Measurements from ENCODE around the gene LEMD2. TPM values are rescaled to one million over a fixed set of nuclear protein-coding genes. Genes with fewer than 3 reads are reported as not detected.
A peak's percentile ranks its signal among the peaks of the same experiment; 100 is the strongest.

LEMD2 gene
- total RNA-seq, 2 experiments from 2014 or later = 64.0 to 66.3 TPM

DNA sequence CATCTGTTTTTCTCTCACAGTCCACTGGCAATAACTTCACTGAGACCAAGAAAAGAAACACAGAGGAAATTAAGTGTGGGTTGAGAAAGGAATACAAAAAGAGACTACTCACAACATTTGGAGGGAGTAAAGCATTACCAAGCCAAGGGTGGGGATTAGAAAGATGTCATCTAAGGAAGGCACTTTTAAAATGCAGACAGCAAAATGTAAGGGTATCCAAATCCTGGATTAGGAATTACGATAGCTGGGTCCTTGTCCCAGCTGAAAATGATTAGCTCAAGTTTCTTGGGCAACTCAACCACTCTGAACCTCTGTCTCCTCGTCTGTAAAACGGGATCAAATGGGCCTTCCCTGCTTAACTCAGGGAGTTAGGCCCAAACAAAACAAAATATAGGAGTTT lies 2.2 kb downstream of the LEMD2 start:
- Mint-ChIP-seq H3K4me1 (ENCODE audit: low read depth) (peaks cover 50% of the 10 kb centered on the region), H3K9me3 (no peaks in the 10 kb centered on the region), H3K27ac (peak overlapping the region; percentile 56), H3K36me3 (ENCODE audit: low read depth) (peaks cover 26% of the 10 kb centered on the region), H3K27me3 (ENCODE audit: low read depth) (no peaks in the 10 kb centered on the region), H3K4me3 (no peak overlapping the region)
- no peak for DNase-seq
- CTCF ChIA-PET = interaction anchor here (0.6 to 1.8 kb wide), 4 partner anchors 12 to 970 kb away, joined by 3 to 7 read pairs (median 4); partner anchors contain the start of gene UQCC2
- intact Hi-C loops (cut with micrococcal nuclease) = loop anchor here (5.0 to 10.0 kb wide), 2 partner anchors 126 to 908 kb away; partner anchors contain the start of gene ILRUN

- Mint-ChIP-seq H3K36me3 (ENCODE audit: low read depth) (peaks cover 26% of the 10 kb centered on the region), H3K27me3 (ENCODE audit: low read depth) (no peaks in the 10 kb centered on the region), H3K4me1 (ENCODE audit: low read depth) (peaks cover 50% of the 10 kb centered on the region), H3K4me3 (no peak overlapping the region), H3K27ac (no peak overlapping the region), H3K9me3 (no peaks in the 10 kb centered on the region)
- DNase-seq = no peak
- intact Hi-C loops (cut with micrococcal nuclease) = loop anchor here (5.0 to 10.0 kb wide), 2 partner anchors 127 to 909 kb away; partner anchors contain the start of gene ILRUN
- CTCF ChIA-PET = interaction anchor here (1.3 to 1.7 kb wide), 2 partner anchors 11 to 14 kb away, joined by 3 to 5 read pairs; no protein-coding TSS in a partner anchor
These were observed 3.2 kb downstream of the LEMD2 start for GRCh38 chr6:33785778-33786177.

- H3K9me3 Mint-ChIP-seq = no peaks in the 10 kb centered on the region
- CTCF ChIA-PET = interaction anchor here (1.7 kb wide), 1 partner anchor 13 kb away, joined by 5 read pairs; no protein-coding TSS in a partner anchor
- DNase-seq = no peak
- no peaks in the 10 kb centered on the region for H3K27me3 Mint-ChIP-seq (ENCODE audit: low read depth)
- no peak overlapping the region for H3K27ac Mint-ChIP-seq
- H3K4me1 Mint-ChIP-seq (ENCODE audit: low read depth) = peaks cover 49% of the 10 kb centered on the region
- intact Hi-C loops (cut with micrococcal nuclease) = loop anchor here (5.0 to 10.0 kb wide), 2 partner anchors 128 to 910 kb away; partner anchors contain the start of gene ILRUN
- no peak overlapping the region for H3K4me3 Mint-ChIP-seq
- peaks cover 34% of the 10 kb centered on the region for H3K36me3 Mint-ChIP-seq (ENCODE audit: low read depth)
These were observed 4.1 kb downstream of the LEMD2 start for GRCh38 chr6:33784787-33785186.

DNA sequence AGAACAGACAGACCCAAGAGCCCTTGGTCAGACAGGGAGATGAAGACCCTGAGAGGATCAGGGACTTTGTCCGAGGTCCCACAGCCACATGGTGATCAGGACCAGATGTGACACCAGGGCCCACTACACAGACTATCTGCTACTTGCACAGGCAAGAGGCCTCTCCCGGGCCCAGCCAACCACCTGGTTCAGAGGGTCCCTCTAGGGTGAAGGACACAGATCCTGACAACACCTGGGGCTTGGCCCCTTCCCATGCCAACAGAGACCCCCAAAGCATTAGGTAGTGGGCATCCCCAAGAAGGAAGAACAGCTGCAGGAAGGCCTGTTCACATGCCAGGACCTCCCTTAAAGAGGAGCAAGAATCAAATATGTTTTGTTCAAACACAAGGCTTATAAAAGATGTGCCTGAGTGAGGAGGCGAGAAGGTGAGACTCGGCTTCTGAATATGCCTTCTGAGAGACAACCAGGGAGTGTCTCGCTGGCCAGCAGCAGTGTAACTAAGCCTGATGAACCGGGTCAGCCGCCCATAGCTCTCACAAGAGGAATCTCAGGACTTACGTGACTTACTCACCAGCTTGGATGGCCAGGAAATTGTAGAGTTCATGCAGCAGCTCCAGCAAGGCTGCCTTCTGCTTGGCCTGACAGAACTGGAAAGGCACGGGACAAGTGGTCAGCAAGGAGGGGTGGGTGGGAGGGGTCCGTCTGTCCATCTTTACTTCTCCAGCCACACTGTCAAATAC lies 5.0 kb downstream of the LEMD2 start:
- Mint-ChIP-seq H3K4me1 (ENCODE audit: low read depth) (peaks cover 46% of the 10 kb centered on the region), H3K27ac (no peak overlapping the region), H3K4me3 (no peak overlapping the region), H3K36me3 (ENCODE audit: low read depth) (peaks cover 40% of the 10 kb centered on the region), H3K27me3 (ENCODE audit: low read depth) (no peaks in the 10 kb centered on the region), H3K9me3 (no peaks in the 10 kb centered on the region)
- DNase-seq = no peak
- intact Hi-C loops (cut with micrococcal nuclease) = loop anchor here (10.0 kb wide), 1 partner anchor 911 kb away; the partner anchor contains the start of gene ILRUN
- CTCF ChIA-PET = no interaction called here

DNA sequence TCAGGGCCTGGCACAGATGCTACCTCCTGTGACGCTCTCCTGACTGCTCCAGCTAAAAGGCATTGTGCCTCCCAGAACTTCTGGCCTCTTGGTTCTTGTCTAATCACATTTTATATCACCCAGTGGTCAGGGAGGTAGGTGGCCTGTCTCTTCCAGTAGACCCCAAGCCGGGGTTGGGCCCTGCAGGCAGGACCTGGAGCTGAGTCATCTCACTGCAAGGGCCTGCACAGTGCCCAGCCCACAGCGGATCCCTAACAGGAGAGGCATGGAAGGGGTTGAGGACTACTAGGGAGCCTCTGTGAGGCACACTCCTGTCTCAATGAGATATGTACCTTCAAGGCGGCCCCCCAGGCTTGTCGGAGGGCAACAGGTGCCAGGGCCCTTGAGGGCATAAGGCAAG lies 6.4 kb downstream of the LEMD2 start:
- H3K27ac Mint-ChIP-seq = peak overlapping the region; percentile 10
- intact Hi-C loops (cut with micrococcal nuclease) = loop anchor here (10.0 kb wide), 1 partner anchor 912 kb away; the partner anchor contains the start of gene ILRUN
- H3K9me3 Mint-ChIP-seq = no peaks in the 10 kb centered on the region
- no peak for DNase-seq
- no peak overlapping the region for H3K4me3 Mint-ChIP-seq
- peaks cover 43% of the 10 kb centered on the region for H3K4me1 Mint-ChIP-seq (ENCODE audit: low read depth)
- peaks cover 46% of the 10 kb centered on the region for H3K36me3 Mint-ChIP-seq (ENCODE audit: low read depth)
- CTCF ChIA-PET = no interaction called here
- H3K27me3 Mint-ChIP-seq (ENCODE audit: low read depth) = no peaks in the 10 kb centered on the region

- CTCF ChIA-PET = interaction anchor here (0.7 kb wide), 1 partner anchor 10 kb away, joined by 3 read pairs; no protein-coding TSS in a partner anchor
- intact Hi-C loops (cut with micrococcal nuclease) = loop anchor here (10.0 kb wide), 1 partner anchor 913 kb away; the partner anchor contains the start of gene ILRUN
- no peak for DNase-seq
- Mint-ChIP-seq H3K27me3 (ENCODE audit: low read depth) (no peaks in the 10 kb centered on the region), H3K36me3 (ENCODE audit: low read depth) (peaks cover 52% of the 10 kb centered on the region), H3K4me1 (ENCODE audit: low read depth) (peaks cover 31% of the 10 kb centered on the region), H3K4me3 (no peak overlapping the region), H3K27ac (no peak overlapping the region), H3K9me3 (no peaks in the 10 kb centered on the region)
These were observed 7.6 kb downstream of the LEMD2 start for GRCh38 chr6:33781131-33781975.

GRCh38 chr6:33779895-33780294 lies 9.0 kb downstream of the LEMD2 start:
- H3K9me3 Mint-ChIP-seq = no peaks in the 10 kb centered on the region
- CTCF ChIA-PET = interaction anchor here (1.0 to 1.2 kb wide), 3 partner anchors 9 to 248 kb away, joined by 3 read pairs; no protein-coding TSS in a partner anchor
- peaks cover 16% of the 10 kb centered on the region for H3K4me1 Mint-ChIP-seq (ENCODE audit: low read depth)
- H3K4me3 Mint-ChIP-seq = no peak overlapping the region
- DNase-seq = no peak
- intact Hi-C loops (cut with micrococcal nuclease) = loop anchor here (10.0 kb wide), 1 partner anchor 915 kb away; the partner anchor contains the start of gene ILRUN
- H3K27ac Mint-ChIP-seq = no peak overlapping the region
- H3K36me3 Mint-ChIP-seq (ENCODE audit: low read depth) = peaks cover 53% of the 10 kb centered on the region
- H3K27me3 Mint-ChIP-seq (ENCODE audit: low read depth) = no peaks in the 10 kb centered on the region

GRCh38 chr6:33779290-33779689 lies 9.6 kb downstream of the LEMD2 start:
- peaks cover 55% of the 10 kb centered on the region for H3K36me3 Mint-ChIP-seq (ENCODE audit: low read depth)
- DNase-seq = no peak

GRCh38 chr6:33778444-33779121 lies 10.3 kb downstream of the LEMD2 start:
- no peaks in the 10 kb centered on the region for H3K27me3 Mint-ChIP-seq (ENCODE audit: low read depth)
- peaks cover 5% of the 10 kb centered on the region for H3K4me1 Mint-ChIP-seq (ENCODE audit: low read depth)
- no peaks in the 10 kb centered on the region for H3K9me3 Mint-ChIP-seq
- CTCF ChIA-PET = interaction anchor here (1.0 kb wide), 1 partner anchor 249 kb away, joined by 3 read pairs; no protein-coding TSS in a partner anchor
- H3K27ac Mint-ChIP-seq = no peak overlapping the region
- no peak for DNase-seq
- peaks cover 48% of the 10 kb centered on the region for H3K36me3 Mint-ChIP-seq (ENCODE audit: low read depth)
- intact Hi-C loops (cut with micrococcal nuclease) = no loop called here
- H3K4me3 Mint-ChIP-seq = no peak overlapping the region

More at GRCh38 chr6:33779290-33779689, 9.6 kb downstream of the LEMD2 start:
- intact Hi-C loops (cut with micrococcal nuclease) = no loop called here
- H3K27ac Mint-ChIP-seq = no peak overlapping the region
- no peak overlapping the region for H3K4me3 Mint-ChIP-seq
- H3K9me3 Mint-ChIP-seq = no peaks in the 10 kb centered on the region
- H3K27me3 Mint-ChIP-seq (ENCODE audit: low read depth) = no peaks in the 10 kb centered on the region
- CTCF ChIA-PET = interaction anchor here (1.0 to 1.2 kb wide), 3 partner anchors 8 to 249 kb away, joined by 3 read pairs; no protein-coding TSS in a partner anchor
- H3K4me1 Mint-ChIP-seq (ENCODE audit: low read depth) = peaks cover 11% of the 10 kb centered on the region

GRCh38 chr6:33777398-33778388 lies 11.2 kb downstream of the LEMD2 start:
- CTCF ChIA-PET = interaction anchor here (1.2 to 2.1 kb wide), 2 partner anchors 10 to 16 kb away, joined by 3 to 6 read pairs; no protein-coding TSS in a partner anchor
- intact Hi-C loops (cut with micrococcal nuclease) = no loop called here
- H3K27ac Mint-ChIP-seq = no peak overlapping the region

More at GRCh38 chr6:33777398-33778388, 11.2 kb downstream of the LEMD2 start:
- H3K4me1 Mint-ChIP-seq (ENCODE audit: low read depth) = peaks cover 5% of the 10 kb centered on the region
- no peaks in the 10 kb centered on the region for H3K9me3 Mint-ChIP-seq
- no peaks in the 10 kb centered on the region for H3K27me3 Mint-ChIP-seq (ENCODE audit: low read depth)
- H3K4me3 Mint-ChIP-seq = no peak overlapping the region
- H3K36me3 Mint-ChIP-seq (ENCODE audit: low read depth) = peaks cover 46% of the 10 kb centered on the region
- DNase-seq = no peak

All from activated naive CD4-positive, alpha-beta T cell treated with anti-CD3 and anti-CD28 coated beads for 36 hours (primary cell).